NK-92 (cell line): ENCODE results near the gene NEUROD2.

ENCODE experiments used
- DNase-seq: peaks from one replicate; lab custom pipeline; 2025; ENCODE audit not compliant: unreplicated experiment; lab: John Stamatoyannopoulos, UW

Gene NEUROD2

DNA sequence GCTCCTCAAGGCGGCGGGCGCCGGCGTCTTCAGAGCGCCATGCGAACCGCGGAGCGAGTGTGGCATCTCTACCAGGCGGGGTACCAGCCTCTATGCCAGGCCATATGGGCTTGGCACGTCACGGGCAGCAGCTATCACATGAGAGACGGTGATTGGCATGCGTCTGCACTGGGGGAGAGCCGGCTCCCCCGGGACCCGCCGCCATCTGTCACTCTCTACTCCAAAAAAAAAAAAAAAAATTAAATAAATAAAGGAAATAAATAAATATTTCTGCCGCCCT lies at the start of gene NEUROD2:
Gene NEUROD2 (minus strand): TSS at position 70 of the 280 bp plus-strand sequence. CDS start 1,321 bp downstream, outside the sequence.
- no peak for DNase-seq

DNA sequence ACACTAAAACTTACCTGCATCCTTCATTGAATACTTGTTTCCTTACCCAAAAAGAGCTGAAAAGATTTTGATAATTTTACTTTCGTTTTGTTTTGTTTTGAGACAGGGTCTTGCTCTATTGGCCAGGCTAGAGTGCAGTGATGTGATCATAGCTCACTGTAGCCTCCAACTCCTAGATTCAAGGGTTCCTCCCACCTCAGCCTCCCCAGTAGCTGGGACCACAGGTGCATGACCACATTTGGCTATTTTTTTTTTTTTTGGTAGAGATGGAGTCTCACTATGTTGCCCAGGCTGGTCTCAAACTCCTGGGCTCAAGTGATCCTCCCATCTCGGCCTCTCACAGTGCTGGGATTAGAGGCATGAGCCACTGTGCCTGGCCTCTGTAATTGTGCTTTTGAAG lies 47.4 kb upstream of the NEUROD2 start:
- no peak for DNase-seq

DNA sequence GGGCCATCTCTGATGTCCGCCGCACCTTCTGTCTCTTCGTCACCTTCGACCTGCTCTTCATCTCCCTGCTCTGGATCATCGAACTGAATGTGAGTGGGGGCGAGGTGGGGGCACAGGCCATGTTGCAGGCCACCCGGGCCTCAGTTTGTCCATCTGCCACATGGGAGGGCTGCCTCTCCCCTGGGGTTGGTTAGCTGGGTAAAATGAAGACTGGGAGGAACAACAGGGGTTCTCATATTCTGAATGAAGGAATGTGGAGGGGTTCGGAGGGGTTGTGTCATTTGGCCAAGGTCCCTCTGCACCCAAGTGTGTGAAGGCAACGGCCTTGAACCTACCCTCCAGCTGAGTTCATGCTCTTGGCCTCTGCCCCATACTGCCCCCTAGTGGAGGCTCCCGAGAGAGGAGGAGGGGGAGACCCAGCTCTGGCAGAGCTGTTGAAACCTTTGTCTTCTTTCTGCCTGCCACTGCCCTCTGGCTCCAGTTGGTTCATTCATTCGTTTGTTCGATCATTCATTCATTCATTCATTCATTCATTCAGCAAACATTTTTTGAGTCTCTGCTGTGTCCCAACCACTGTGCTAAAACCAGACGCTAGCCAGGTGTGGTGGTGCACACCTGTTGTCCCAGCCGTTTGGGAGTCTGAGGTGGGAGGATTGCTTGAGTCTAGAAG lies 46.1 kb upstream of the NEUROD2 start:
- no peak for DNase-seq

DNA sequence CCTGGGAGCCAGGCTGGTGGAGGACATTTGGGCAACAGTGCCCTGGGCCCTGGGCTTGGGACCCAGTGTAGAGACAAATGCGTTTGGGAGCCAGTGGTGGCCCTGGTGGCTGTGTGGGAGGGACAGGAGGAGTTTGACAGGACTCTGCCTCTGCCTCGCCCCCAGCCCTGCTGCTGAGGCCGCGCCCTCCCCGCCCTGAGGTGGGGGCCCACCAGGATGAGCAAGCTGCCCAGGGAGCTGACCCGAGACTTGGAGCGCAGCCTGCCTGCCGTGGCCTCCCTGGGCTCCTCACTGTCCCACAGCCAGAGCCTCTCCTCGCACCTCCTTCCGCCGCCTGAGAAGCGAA lies 45.6 kb upstream of the NEUROD2 start:
- DNase-seq: no peak

DNA sequence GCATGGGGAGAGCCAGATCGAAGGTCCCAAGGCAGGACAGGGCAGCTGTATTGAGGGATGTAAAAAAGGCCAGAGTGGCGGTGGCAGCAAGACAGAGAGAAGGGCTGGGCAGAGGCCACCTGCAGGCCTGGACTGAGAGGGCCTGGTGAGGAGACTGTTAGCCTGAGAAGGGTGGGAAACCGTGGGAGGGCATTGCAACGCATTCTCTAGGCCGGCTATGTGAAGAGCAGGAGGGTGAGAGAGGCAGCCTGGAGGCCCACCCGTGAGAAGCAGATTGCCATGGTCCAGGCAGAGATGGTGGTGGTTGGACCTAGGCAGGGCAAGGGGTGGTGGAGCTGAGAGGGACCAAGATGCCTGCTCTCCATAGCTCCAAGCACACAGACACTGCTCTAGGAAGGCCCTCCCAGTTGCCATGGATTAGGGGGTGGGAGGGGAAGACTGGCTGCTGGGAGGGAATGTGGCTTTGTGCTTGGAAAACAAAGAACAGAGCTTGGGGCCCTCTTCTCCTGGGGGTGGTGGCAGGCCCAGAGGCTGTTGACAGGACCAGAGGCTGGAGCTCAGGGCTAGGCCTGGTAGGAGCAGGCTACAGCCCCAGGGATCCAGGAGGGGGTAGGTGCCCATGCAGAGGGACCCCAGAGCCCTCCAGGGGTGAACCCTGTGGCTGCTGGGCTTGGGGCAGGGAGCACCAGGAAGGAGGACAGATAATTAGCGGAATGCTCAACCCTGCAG lies 45.0 kb upstream of the NEUROD2 start:
- DNase-seq: no peak

DNA sequence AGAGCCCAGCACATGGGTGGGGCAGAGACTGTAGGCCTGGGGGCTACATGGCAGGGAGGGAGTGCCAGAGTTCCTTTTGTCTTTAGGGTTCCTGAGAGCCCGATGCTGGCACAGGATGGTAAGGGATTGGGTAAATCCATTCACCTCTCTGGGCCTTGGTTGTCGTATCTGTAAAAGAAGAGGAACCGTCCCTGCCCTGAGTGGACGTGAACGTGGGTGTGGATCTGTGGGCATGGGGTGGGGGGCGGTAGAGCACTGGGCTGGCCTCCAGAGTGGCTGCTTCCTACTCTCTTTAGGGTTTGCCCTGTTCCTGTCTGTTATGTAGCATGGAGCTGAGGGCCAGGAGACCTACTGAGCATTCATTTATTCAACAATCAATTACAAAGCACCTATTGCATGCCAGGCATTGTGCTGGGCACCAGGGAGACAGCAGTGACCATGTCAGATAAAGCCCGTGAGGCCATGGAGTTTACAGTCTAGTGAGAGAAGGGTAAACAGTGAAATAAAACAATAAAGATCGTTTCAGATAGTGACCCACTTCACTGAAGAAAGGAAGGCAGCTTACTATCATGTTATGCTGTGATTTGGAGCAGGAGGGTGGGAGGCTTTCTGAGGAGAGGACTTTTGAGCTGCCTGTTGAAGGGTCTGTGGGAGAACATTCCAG lies 44.3 kb upstream of the NEUROD2 start:
- no peak for DNase-seq

DNA sequence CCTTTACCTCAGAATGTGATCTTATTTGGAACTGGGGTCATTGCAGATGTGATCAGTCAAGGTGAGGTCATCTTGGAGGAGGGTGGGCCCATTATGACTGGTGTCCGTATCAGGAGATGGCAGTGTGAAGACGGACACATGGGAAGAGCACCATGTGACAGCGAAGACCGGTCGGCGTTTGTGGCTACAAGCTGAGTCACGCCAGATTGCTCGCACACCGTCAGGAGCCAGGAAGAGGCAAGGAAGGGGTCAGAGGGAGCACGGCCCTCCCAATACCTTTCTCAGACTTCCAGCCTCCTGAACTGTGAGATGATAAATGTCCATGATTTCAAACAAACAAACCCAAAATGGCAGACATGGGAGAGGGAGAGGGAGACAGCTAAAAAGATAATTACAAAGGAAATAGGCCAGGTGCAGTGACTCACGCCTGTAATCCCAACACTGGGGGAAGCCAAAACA lies 42.4 kb upstream of the NEUROD2 start:
- DNase-seq: no peak

DNA sequence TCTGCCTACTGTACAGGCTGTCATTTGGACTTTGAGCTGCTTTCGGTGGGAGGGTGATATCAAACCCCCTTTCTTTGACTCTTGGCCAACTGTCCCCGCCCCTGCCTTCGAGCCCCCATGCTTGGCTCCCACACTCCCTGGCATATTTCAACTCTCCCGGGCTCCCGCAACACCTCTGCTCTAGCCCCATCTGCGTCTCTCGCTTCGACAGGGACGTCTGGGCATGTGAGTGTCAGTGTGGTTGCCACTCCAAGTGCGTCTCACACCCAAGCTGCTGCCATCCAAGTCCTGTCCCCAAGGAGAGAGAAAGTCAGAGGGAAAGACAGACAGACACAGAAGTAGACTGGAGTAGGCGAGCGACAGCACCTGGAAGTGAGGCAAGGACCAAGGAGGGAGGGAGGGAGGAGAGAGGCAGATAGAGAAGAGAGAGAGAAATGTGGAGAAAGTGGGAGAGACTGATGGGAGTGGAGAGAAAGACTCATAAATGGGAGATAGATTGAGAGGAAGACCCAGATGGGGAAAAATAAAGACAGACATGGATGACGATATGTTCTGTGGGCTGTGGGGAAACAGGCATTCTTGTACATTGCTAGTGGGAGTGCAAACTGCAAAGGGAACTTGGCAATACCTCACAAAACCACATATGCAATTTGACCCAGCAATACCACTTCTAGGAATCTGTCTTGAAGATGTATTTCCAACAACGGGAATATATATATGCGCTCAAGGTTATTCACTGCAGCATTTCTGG lies 41.1 kb upstream of the NEUROD2 start:
- DNase-seq: no peak

DNA sequence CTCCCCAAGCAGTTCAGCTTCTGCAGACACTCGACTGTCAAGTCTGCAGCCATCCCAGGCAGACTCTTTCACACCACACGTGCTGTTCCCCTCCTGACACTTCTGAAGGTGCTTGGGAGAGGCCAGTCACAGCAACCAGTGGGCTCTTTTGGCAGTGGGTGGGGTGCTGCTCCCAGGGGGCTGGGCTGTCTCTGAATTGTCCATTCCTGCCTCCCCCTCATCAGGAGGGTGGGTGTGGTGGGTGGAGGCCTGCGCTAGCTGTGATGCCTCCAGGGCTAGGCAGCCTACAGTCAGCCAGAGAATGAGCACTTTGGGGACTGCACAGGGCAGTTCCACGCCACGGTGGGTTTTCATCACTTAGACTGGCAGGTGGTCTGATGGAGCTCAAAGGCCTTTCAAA lies 39.5 kb upstream of the NEUROD2 start:
- DNase-seq: no peak

DNA sequence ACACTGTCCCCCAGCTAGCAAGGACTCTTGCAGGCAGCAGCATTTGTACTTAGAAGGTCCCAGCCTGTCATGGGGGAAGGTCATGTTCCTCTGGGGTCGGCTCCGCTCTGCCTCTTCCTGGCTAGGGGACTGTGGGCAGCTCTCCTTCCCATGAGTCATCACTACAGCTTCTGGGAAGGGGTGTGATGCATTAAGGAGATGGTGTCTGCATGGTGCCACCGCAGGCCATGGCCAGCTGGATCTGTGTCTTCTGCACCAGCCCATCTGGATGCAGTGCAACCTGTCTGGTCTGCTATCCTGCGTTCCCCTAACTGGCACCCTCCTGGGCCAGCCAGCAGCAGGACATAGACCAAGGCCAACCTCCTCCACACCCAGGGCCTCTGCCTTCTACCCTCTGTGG lies 35.6 kb upstream of the NEUROD2 start:
- DNase-seq: no peak

DNA sequence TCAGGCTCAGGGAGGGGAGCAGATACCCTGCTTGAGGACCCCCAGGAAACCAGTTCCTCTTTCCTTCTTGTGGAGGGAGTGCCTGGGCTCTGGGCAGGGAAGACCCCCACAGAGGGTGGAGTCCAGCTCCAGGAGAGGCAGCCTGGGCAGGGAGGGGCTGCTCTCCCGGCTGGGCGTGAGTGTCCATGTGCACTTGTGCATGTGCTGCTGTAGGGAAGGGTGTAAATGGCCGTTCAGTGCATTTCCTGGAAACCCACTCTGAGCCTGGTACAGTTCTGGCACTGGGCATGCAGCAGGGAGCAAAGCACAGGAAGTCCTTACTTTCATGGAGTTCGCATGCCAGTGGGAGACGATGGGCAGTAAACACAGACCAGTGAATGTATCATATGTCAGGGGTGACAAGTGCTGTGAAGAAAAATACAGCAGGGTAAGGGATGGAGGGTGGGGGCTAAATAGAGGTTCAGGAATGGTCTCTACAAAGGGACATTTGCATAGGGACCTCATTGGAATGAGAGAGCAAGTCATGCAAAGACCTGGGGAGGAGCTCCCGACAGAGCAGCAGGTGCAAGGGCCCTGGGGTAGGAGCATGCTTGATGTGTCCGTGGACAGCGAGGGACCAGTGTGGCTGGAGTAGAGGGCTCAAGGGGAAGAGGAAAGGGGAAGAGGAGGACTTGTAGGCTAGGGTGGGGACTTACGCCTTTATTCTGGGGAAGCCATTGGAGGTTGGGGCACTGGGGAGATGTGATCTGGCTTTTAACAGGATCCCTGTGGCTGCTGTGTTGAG lies 34.8 kb upstream of the NEUROD2 start:
- DNase-seq: no peak

DNA sequence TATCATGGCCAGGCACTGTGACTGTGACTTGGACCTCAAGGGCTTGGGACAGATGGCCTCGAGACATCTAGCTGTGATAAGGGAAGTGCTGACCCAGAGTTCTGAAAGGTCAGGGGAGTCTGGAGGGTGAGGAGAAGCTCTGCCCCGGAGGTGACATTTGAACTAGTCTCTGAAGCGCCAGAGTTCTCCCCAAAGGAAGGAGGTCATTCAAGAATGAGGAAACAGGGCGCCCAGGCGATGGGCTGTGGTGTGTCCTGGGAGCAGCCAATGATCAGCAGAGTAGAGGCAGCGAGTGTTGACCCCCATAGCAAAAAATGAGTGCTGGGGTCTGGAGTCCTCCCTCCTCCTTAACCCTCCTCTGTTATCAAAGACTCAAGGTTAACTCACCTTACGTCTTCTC lies 34.2 kb upstream of the NEUROD2 start:
- DNase-seq: no peak

DNA sequence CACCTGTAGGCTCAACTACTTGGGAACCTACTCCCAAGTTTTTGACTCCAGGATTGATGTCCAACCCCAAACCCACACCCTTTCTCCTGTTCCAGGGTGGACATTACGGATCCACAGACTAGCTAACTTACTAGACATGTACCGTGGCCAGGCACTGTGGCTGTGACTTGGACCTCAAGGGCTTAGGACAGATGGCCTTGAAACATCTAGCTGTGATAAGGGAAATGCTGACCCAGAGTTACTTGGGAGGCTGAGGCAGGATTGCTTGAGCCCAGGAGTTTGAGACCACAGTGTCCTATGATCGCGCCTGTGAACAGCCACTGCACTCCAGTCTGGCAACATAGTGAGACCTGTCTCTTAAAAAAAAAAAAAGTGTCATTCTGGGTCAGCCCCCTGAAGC lies 33.4 kb upstream of the NEUROD2 start:
- DNase-seq: no peak

DNA sequence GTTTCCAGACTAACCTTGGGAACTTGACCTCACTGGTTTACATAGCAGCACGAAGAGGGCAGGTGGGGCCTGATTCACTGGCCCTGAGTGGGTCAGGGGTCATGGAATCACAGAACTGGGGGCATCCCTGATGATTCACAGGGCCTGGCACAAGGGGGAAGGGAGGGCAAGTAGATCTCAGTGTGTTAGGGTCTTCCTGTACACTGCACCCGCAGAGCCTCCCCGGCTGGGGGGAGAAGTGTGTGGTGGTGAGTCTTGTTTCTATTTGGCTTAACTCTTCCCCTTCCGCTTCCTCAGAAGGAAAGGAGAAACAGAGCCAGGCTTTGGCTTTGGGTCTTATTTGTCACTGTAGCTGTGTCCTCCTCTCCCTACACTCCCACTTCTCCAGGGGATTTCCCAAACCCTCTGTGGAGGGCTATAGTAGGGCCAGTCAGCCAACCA lies 32.9 kb upstream of the NEUROD2 start:
- no peak for DNase-seq

DNA sequence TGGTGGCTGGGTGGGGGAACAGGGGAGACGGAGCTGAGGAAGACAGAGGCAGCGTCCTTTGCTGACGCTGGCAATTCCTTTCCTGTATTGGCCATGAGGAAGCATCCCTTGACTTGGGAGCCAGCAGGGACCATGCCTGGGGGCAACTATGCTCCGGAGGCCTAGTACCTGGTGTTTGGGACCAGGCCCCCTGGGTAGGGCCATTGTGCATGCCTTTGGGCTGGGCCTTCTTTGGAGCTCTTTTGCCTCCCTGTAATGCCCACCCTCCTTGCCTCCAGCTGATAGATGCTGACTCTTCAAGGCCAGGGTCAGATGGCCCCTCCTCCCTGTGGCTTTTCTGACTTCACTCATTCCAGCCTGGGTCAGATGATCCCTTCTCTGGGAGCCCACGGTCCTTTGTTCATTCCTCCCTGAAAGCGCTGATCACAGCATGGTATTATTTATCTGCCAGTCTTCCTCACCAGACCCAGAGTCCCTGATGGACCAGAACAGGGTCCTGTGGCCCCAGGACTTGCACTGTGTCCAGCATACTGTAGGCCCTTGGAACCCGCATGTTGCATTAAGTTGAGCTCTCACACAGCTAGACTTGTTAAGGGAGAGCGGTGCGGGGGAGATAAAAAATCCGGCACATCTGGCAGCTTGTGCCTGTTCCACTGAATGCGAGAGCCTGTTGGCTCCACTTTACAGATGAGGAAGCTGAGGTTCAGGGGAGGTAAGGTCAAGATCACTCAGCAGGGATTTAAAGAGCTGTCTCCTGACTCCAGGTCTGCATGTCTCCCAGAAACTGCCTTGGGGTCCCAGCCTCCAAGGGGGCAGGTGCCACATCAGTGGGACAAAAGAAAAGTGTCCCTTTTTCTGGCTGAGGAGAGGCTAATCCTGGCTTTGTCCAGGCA lies 32.1 kb upstream of the NEUROD2 start:
- DNase-seq: no peak

DNA sequence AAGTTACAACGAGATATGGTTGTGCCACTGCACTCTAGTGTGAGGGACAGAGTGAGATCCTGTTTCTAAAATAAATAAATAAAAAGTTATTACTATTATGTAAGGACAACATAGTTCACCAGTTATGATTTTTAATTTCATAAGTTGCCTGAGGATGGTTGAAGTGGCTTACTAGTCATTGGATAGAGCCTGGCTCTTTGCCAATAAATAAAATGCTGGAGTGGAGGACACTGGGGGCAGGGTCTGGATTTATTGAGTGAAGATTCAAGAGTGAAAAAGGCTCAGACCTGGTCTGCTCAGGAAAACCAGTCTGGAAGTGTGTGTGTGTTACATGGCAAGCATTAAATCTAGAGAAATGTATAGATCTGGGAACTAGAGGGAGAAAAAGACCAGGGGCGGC lies 31.3 kb upstream of the NEUROD2 start:
- DNase-seq: no peak

DNA sequence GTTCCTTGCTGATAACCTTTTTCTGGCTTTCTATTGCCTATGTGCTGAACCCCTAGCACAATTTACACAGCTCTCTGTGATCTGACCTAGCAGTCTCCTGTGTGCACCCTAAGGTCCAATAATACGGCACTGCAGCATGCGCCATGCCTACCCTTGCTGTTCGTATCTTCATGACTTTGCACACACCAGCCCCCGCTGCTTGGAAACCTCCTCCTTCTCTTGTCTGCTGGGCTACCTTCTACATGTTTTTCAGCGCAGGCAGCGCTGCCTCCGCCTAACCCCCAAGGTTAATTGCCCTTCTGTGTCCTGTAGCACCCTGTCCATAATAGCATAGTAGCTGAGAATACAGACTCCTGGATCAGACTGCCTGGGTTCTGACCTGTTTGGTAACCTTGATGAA lies 30.6 kb upstream of the NEUROD2 start:
- DNase-seq: no peak

DNA sequence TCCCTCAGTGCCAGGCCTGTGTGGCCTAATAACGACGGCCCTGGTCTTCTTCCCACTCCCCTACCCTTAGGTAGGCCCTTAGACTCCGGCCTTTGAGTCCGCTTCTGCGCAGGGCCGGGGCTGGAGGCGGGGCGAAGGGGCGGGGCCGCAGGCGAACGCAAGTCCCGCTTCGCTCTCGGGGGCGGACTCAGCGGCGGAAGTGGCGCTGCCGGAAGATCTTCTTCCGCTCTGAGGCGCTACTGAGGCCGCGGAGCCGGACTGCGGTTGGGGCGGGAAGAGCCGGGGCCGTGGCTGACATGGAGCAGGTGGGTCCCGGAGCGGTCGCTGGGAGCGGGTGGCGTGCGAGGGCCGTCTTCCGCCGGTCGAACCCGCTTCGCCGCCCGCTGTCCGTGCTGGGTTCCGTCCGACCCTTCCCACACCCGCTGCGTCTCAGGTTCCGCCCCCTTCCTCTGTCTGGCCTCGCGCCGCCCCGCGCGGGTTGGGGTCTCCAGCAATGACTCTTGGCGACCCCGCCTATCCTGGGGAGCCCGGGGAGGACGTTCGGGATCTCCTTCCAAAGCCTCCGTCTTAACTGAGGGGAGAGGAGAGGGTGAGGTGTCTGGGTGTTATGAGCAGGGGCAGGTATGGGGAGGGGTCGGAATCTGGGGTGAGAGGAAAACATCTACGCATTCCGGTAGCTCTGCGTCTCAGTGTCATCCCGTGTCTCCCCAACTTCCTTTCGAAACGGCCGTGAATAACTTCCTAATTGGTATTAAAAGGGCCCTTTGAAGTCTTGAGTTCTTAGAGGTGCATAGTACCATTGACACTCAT lies 29.4 kb upstream of the NEUROD2 start, which contains the start of gene STARD3:
Gene STARD3 (plus strand): TSS at position 218 of the 810 bp plus-strand sequence. CDS start 16,388 bp downstream, outside the sequence.
- peak; percentile 39 for DNase-seq

DNA sequence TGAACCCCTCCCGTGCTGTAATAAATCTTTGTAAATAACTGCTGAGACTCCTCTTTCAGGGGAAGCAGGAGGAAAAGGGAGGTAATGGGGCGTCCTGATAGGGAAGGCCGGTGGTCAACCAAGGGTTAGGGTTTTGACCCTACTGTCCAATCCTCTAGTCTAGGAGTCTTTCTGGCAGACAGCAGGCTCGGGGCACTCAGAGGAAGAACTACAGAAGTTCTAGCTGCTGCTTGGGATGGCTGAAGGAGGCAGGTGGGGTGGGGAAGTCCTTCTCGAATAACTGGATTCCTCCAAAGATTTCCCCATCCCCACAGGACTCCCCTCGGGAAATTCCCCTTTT lies 28.8 kb upstream of the NEUROD2 start:
- no peak for DNase-seq
